Body of pancreas (tissue), 4 donors: Measurements from ENCODE around the gene NME9. TPM values are rescaled to one million over a fixed set of nuclear protein-coding genes. Genes with fewer than 3 reads are reported as not detected.

Experiments used
- ATAC-seq: fragments of 150-250 bp; one replicate; pipeline ENCODE4 v1.9.1; 2016
- DNase-seq, 4 donors: peaks; one replicate each; pipeline ENCODE4 v3.0.0-alpha.2; 2019
- H3K27ac ChIP-seq, 4 donors: fragments of 200-600 bp; sonication (generic); 1 replicate in 3 of 4; 2 replicates in 1 of 4; pipeline versions ENCODE4 v1.5.1 to v1.6.1; 2016 to 2019; ENCODE audit warnings: mild to moderate bottlenecking in 1 of 4, mixed read lengths in 1 of 4, moderate library complexity in 1 of 4
- H3K27me3 ChIP-seq, 2 donors: fragments of 200-600 bp; sonication (generic); one replicate each; pipeline ENCODE4 v1.6.0; 2016; ENCODE audit warnings: mild to moderate bottlenecking in 1 of 2
- H3K36me3 ChIP-seq, 2 donors: fragments of 200-600 bp; sonication (generic); replicated peaks in 1 of 2; 2 replicates each; pipeline ENCODE4 v1.5.1; 2016; ENCODE audit warnings: low read depth in 2 of 2; ENCODE audit not compliant: insufficient read depth in 1 of 2
- H3K4me1 ChIP-seq: fragments of 200-600 bp; sonication (generic); one replicate; pipeline ENCODE4 v1.6.0; 2016
- H3K4me3 ChIP-seq, 2 donors: fragments of 200-600 bp; sonication (generic); 1 replicate in 1 of 2; 2 replicates in 1 of 2; pipeline ENCODE4 v1.5.1; 2016 to 2019
- H3K9me3 ChIP-seq, 3 donors: fragments of 200-600 bp; sonication (generic); 1 replicate in 2 of 3; 2 replicates in 1 of 3; pipeline ENCODE4 v1.5.1; 2016
- POLR2A ChIP-seq, 3 donors: fragments of 450-650 bp; IDR thresholded peaks; one replicate each; pipeline ENCODE4 v1.6.1; 2016; ENCODE audit warnings: antibody characterized with exemption in 3 of 3, mild to moderate bottlenecking in 2 of 3
- WGBS, 2 donors: methylation state at CpG; one replicate each; pipeline ENCODE4 v1.1.5; 2017; 5-methylcytosine and 5-hydroxymethylcytosine counted together
- intact Hi-C: fragments of 100-400 bp; cut with DNase I; formaldehyde crosslinking; loops from one replicate; pipeline ENCODE4 v1.15.1; 2023
- total RNA-seq, 2 donors: library from RNA; depleted of rRNA; stranded (reverse); fragments of >200 nt; gene quantifications; one replicate each; pipeline ENCODE4 v1.1.0, GENCODE V29; 2016
- TF ChIP-seq, protein P1 (sequence below), 7 experiments: fragments of 450-650 bp in 4 of 7; fragments of 200-600 bp in 3 of 7; sonication (generic) in 3 of 7; IDR thresholded peaks; one replicate each; pipeline ENCODE4 v1.5.1; 2016 to 2019; ENCODE audit warnings: antibody characterized with exemption in 7 of 7

Gene NME9
- total RNA-seq, 2 donors from 2014 or later: 1.3 TPM; not detected in 1

DNA sequence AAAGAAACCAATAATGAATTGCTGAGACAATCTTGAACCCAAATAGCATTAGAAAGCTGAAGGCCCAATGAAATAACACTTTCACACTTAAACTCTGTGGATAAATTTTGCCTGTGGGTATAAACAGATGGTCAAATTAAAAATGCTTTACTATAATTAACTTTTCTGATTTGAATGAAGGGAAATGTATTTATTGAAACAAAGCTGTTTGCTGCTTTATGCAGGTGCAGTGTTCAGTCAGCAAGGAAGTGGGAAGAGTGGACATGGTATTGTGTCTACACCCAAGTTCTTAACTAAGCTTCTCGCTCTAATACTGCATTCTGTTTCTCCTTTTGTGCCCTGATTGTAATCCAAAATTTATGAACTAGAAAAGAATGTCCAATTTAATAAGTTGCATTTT, 31.8 kb downstream of the NME9 start:
- Histone ChIP-seq H3K4me1 (peaks cover 4% of the 10 kb centered on the region), H3K36me3 (no peaks in the 10 kb centered on the region), H3K27ac (no peak overlapping the region), H3K27me3 (no peaks in the 10 kb centered on the region), H3K9me3 (no peaks in the 10 kb centered on the region), H3K4me3 (no peak overlapping the region)
- ATAC-seq (no peak), DNase-seq (no peak)
- intact Hi-C loops: no loop called here
- TF ChIP-seq, protein P1, sequence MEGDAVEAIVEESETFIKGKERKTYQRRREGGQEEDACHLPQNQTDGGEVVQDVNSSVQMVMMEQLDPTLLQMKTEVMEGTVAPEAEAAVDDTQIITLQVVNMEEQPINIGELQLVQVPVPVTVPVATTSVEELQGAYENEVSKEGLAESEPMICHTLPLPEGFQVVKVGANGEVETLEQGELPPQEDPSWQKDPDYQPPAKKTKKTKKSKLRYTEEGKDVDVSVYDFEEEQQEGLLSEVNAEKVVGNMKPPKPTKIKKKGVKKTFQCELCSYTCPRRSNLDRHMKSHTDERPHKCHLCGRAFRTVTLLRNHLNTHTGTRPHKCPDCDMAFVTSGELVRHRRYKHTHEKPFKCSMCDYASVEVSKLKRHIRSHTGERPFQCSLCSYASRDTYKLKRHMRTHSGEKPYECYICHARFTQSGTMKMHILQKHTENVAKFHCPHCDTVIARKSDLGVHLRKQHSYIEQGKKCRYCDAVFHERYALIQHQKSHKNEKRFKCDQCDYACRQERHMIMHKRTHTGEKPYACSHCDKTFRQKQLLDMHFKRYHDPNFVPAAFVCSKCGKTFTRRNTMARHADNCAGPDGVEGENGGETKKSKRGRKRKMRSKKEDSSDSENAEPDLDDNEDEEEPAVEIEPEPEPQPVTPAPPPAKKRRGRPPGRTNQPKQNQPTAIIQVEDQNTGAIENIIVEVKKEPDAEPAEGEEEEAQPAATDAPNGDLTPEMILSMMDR (IDR thresholded peaks at IDR 0.05): no peak
- TF ChIP-seq POLR2A (IDR thresholded peaks at IDR 0.05): no peak
- 95 to 98% methylated on average over 1 of the region's 1 CpG for WGBS, 2 donors

DNA sequence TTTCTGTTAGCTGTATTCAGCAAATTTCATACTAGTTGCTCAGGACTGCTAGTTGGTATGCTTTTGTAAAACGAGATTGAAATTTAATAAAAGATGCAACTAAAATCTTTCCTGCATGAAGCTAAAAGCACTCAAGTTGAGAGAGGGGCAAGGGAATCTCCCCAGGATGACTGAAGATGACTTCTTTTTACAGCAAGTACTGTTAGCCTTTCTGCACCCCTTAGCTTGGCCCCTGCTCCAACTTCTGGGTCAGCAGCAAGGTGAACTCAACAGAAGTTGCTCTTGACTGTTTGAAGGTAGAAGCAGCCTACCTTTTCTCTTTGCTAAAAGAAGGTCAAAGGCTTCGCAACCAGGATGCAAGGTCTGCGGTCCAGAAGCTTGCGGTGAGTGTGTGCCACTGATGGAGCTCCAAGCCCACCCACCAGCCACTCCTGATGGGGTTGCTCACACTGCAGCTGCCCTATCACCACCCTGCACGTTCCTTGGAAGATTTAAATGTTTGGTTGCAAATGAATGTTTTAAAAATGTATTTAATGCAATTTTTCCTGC, 32.5 kb downstream of the NME9 start:
- WGBS, 2 donors: 82 to 90% methylated on average over 5 of the region's 5 CpGs
- H3K4me3 ChIP-seq: no peak overlapping the region
- TF ChIP-seq, protein P1 (IDR thresholded peaks at IDR 0.05): no peak
- no peak for TF ChIP-seq POLR2A (IDR thresholded peaks at IDR 0.05)
- no peaks in the 10 kb centered on the region for H3K27me3 ChIP-seq
- no peak overlapping the region for H3K27ac ChIP-seq
- DNase-seq: no peak
- no peaks in the 10 kb centered on the region for H3K36me3 ChIP-seq
- no peaks in the 10 kb centered on the region for H3K4me1 ChIP-seq
- ATAC-seq: no peak
- no peaks in the 10 kb centered on the region for H3K9me3 ChIP-seq
- intact Hi-C loops: no loop called here

DNA sequence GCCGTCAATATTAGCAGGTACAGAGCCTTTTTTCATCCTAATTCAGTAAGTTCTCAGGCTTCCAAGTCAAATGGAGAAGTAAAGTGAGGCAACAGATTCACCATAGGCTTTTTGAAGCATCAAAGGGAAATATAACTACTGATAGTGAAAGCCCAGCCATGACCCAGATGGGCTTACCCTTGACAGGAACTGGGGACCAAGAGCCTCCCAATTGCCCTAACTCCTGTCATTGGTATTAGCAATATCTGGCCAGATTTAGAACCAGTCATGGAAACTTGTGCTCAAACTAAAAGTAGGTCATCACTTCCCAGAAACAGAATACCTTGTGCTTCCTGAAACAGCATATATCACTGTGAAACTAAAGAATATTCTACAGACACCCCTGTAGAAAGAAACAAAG, 33.0 kb downstream of the NME9 start:
- Histone ChIP-seq H3K9me3 (no peaks in the 10 kb centered on the region), H3K27me3 (no peaks in the 10 kb centered on the region), H3K36me3 (no peaks in the 10 kb centered on the region), H3K4me3 (no peak overlapping the region), H3K27ac (no peak overlapping the region), H3K4me1 (no peaks in the 10 kb centered on the region)
- no peak for DNase-seq
- TF ChIP-seq, protein P1 (IDR thresholded peaks at IDR 0.05): no peak
- no peak for TF ChIP-seq POLR2A (IDR thresholded peaks at IDR 0.05)
- intact Hi-C loops: no loop called here
- ATAC-seq: no peak
- 93% methylated on average over 1 of the region's 1 CpG for WGBS, 2 donors

DNA sequence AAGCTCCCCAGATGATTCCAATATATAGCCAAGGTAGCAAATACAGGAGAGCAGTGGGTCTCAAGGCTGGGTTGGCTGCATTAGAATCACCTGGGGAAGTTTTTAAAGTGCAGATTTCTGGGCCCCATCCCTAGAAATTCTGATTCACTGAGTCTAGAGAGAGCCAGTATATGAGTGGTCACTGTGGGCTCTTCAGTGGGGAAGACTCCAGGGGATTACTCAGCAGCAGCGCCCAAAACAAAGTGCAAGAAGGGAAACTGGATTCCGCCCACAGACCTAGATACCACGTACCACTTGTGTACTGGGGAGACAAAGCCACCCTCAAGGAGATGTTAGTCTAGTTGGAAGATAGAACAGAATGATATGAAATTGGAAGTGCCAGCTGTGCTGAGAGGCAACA, 40.0 kb downstream of the NME9 start:
- no peaks in the 10 kb centered on the region for H3K9me3 ChIP-seq
- no peaks in the 10 kb centered on the region for H3K27me3 ChIP-seq
- intact Hi-C loops: no loop called here
- ATAC-seq (no peak), DNase-seq (no peak)
- WGBS, 2 donors: 98% methylated on average over 3 of the region's 3 CpGs
- no peak for TF ChIP-seq POLR2A (IDR thresholded peaks at IDR 0.05)
- TF ChIP-seq, protein P1 (IDR thresholded peaks at IDR 0.05): no peak
- H3K4me3 ChIP-seq: no peak overlapping the region
- H3K36me3 ChIP-seq: peaks cover 0 to 6% of the 10 kb centered on the region in 2 donors
- no peaks in the 10 kb centered on the region for H3K4me1 ChIP-seq
- no peak overlapping the region for H3K27ac ChIP-seq

DNA sequence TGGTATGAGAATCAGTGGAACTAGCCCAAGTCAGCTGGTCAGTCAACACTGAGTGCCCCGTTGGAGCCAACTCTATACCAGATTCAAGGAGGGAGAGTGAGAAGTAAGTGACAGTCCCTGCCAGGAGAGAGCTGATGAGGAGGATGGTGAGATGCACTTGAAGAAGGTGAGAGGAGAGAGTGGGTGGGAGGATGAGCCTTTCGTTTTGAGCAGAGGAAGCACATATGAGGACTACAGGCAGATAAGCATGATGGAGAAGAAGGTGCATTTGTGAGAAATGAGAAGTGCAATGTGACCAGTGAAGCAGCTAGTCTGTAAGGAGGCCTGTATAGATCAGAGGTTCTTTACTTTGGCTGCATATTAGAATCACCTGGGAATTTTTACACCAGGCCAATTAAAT, 40.4 kb downstream of the NME9 start:
- no peaks in the 10 kb centered on the region for H3K27me3 ChIP-seq
- H3K4me1 ChIP-seq: no peaks in the 10 kb centered on the region
- H3K36me3 ChIP-seq: peaks cover 0 to 6% of the 10 kb centered on the region in 2 donors
- H3K9me3 ChIP-seq: no peaks in the 10 kb centered on the region
- no peak for DNase-seq
- H3K4me3 ChIP-seq: no peak overlapping the region
- intact Hi-C loops: no loop called here
- TF ChIP-seq POLR2A (IDR thresholded peaks at IDR 0.05): no peak
- TF ChIP-seq, protein P1 (IDR thresholded peaks at IDR 0.05): no peak
- 84 to 93% methylated on average over 2 of the region's 2 CpGs for WGBS, 2 donors
- no peak for ATAC-seq
- no peak overlapping the region for H3K27ac ChIP-seq
